ENCODE results near the gene MPZL2. TPM values are rescaled to one million over a fixed set of nuclear protein-coding genes. Genes with fewer than 3 reads are reported as not detected.

Gene MPZL2
- total and polyA plus RNA-seq, 9 of the 15 experiments (the other 6 are each of a cell fraction or from before 2014, with no cell fraction given) = 0.09 to 0.28 (median 0.18) TPM; not detected in 2

GRCh38 chr11:118231461-118231860, 32.6 kb downstream of the MPZL2 start (continued):
- no peak for TF ChIP-seq RBM25 (IDR thresholded peaks at IDR 0.05; ENCODE audit: low read depth, low read length, severe bottlenecking)
- TF ChIP-seq THRB (CRISPR knock-in tag; conservative IDR thresholded peaks at IDR 0.05) = no peak
- TF ChIP-seq SUPT5H (IDR thresholded peaks at IDR 0.05) = no peak

- FAIRE-seq (no peak), DNase-seq (ENCODE audit: extremely low read depth in 1 of 4, low spot score in 3 of 4) (no peak), ATAC-seq (no peak)
- POLR2A ChIA-PET = interaction anchor here (0.6 kb wide), 1 partner anchor 36 kb away, joined by 3 read pairs; no protein-coding TSS in a partner anchor
- 16% methylated on average over 3 of the region's 3 CpGs for WGBS (ENCODE audit: insufficient coverage, low coverage, missing lambda C conversion rate)
- H4K20me1 ChIP-seq (replicated peaks; ENCODE audit: control insufficient read depth, insufficient read depth, low read length) = no peaks in the 10 kb centered on the region
- CTCF ChIA-PET (ENCODE audit: low intra/inter-chr PET ratio) = no interaction called here
- H3K4me1 ChIP-seq (replicated peaks in 1 of 2; ENCODE audit: control insufficient read depth in 2 of 2, insufficient read depth in 2 of 2, low read length in 2 of 2) = no peaks in the 10 kb centered on the region
- H2AFZ ChIP-seq (ENCODE audit: low read depth, low read length) = no peak overlapping the region
- H3K4me3 ChIP-seq = no peak overlapping the region
- intact Hi-C loops (cut with micrococcal nuclease) = no loop called here
- H3K9ac ChIP-seq (ENCODE audit: insufficient read depth in 1 of 2, low read depth in 2 of 2, low read length in 2 of 2) = no peak overlapping the region
- no peaks in the 10 kb centered on the region for H3K79me2 ChIP-seq (ENCODE audit: control insufficient read depth, insufficient read depth, low read length)
- in situ Hi-C loops (cut with MboI) = no loop called here
- no peak overlapping the region for H3K27ac ChIP-seq (ENCODE audit: extremely low read depth, low read depth, low read length)
- H3K27me3 ChIP-seq (ENCODE audit: control insufficient read depth in 2 of 2, insufficient read depth in 2 of 2, low read length in 2 of 2) = peaks cover 4 to 6% of the 10 kb centered on the region in 2 experiments; a peak in 1 of 5 replicates
- H3K4me2 ChIP-seq (ENCODE audit: insufficient read depth, low read length) = no peak overlapping the region
- BruUV-seq (replicated peaks) = no TSS peak
- H3K9me1 ChIP-seq (ENCODE audit: control insufficient read depth, insufficient read depth, low read length) = no peaks in the 10 kb centered on the region
- TF ChIP-seq RBM25 (IDR thresholded peaks at IDR 0.05; ENCODE audit: low read depth, low read length, severe bottlenecking) (peak; percentile 97), BCOR (IDR thresholded peaks at IDR 0.05) (peak; percentile 73), KDM1A (IDR thresholded peaks at IDR 0.05) (peak in 1 of 2 experiments; percentile 35; a peak in 1 of 4 replicates), ADNP (tag; IDR thresholded peaks at IDR 0.05) (0 out of 2 replicates have a peak, but pooled peaks have one; percentile 29), SRSF7 (optimal IDR thresholded peaks at IDR 0.05; ENCODE audit: low read depth, low read length) (no peak), ZNF699 (CRISPR knock-in tag; IDR thresholded peaks at IDR 0.05; ENCODE audit: insufficient replicate concordance) (no peak), ESRRA (IDR thresholded peaks at IDR 0.05; ENCODE audit: borderline replicate concordance, low read depth) (0 out of 2 replicates have a peak, but pooled peaks have one; percentile 11)
- no peaks in the 10 kb centered on the region for H3K36me3 ChIP-seq (ENCODE audit: control insufficient read depth, insufficient read depth, low read length)
- H3K9me3 ChIP-seq (replicated peaks; ENCODE audit: control insufficient read depth, insufficient read depth, low read depth, low read length) = no peaks in the 10 kb centered on the region
Observed at GRCh38 chr11:118230088-118230487, 34.0 kb downstream of the MPZL2 start.

Measured in K562 (cell line).